Tibial artery (tissue), 4 donors: ENCODE measurements around the gene HOXD8.

Experiments
- DNase-seq, 2 donors: peaks; one replicate each; pipeline ENCODE4 v3.0.0-alpha.2; 2019
- H3K27ac ChIP-seq, 2 donors: fragments of 200-600 bp; sonication (generic) in 1 of 2; 1 replicate in 1 of 2; 2 replicates in 1 of 2; pipeline ENCODE4 v1.5.1; 2018 to 2019; ENCODE audit warnings: mild to moderate bottlenecking in 1 of 2
- H3K27me3 ChIP-seq, 2 donors: fragments of 200-600 bp; sonication (generic) in 1 of 2; one replicate each; pipeline versions ENCODE4 v1.5.1 to v1.6.0; 2016 to 2019
- H3K36me3 ChIP-seq, 3 donors: fragments of 200-600 bp; sonication (generic) in 2 of 3; one replicate each; pipeline ENCODE4 v1.5.1; 2016 to 2019; ENCODE audit warnings: mild to moderate bottlenecking in 2 of 3
- H3K4me1 ChIP-seq, 4 donors: fragments of 200-600 bp; sonication (generic) in 2 of 4; 1 replicate in 3 of 4; 2 replicates in 1 of 4; pipeline ENCODE4 v1.5.1; 2016 to 2019
- H3K4me3 ChIP-seq, 2 donors: fragments of 200-600 bp; sonication (generic) in 1 of 2; 1 replicate in 1 of 2; 2 replicates in 1 of 2; pipeline ENCODE4 v1.5.1; 2018 to 2019; ENCODE audit warnings: mild to moderate bottlenecking in 2 of 2
- H3K9me3 ChIP-seq, 3 donors: fragments of 200-600 bp; sonication (generic) in 1 of 3; one replicate each; pipeline ENCODE4 v1.5.1; 2016 to 2019
- CTCF ChIP-seq, 2 experiments: fragments of 200-600 bp in 1 of 2; fragments of 450-650 bp in 1 of 2; IDR thresholded peaks; one replicate each; pipeline ENCODE4 v1.5.1; 2017 to 2019; ENCODE audit warnings: antibody characterized with exemption in 2 of 2, mild to moderate bottlenecking in 1 of 2, moderate library complexity in 1 of 2
- intact Hi-C: fragments of 100-400 bp; cut with DNase I; formaldehyde crosslinking; loops from one replicate; pipeline ENCODE4 v1.15.0; 2023; ENCODE audit warnings: low total_unique reads

The HOXD8 gene

GRCh38 chr2:176166272-176166671, 36.8 kb downstream of the HOXD8 start:
- H3K4me1 ChIP-seq: peaks cover 0 to 29% (median 14%) of the 10 kb centered on the region in 4 donors
- no peak overlapping the region for H3K27ac ChIP-seq
- no peak for TF ChIP-seq CTCF (IDR thresholded peaks at IDR 0.05)
- H3K9me3 ChIP-seq: peaks cover 0 to 7% (median 0%) of the 10 kb centered on the region in 3 donors
- intact Hi-C loops: no loop called here
- H3K27me3 ChIP-seq: peaks cover 0 to 59% of the 10 kb centered on the region in 2 donors
- no peak for DNase-seq
- H3K36me3 ChIP-seq: no peaks in the 10 kb centered on the region
- H3K4me3 ChIP-seq: no peak overlapping the region

- Histone ChIP-seq H3K36me3 (no peaks in the 10 kb centered on the region), H3K4me1 (peaks cover 0 to 25% (median 16%) of the 10 kb centered on the region in 4 donors), H3K27me3 (peaks cover 0 to 67% of the 10 kb centered on the region in 2 donors), H3K9me3 (peaks cover 0 to 7% (median 0%) of the 10 kb centered on the region in 3 donors), H3K4me3 (no peak overlapping the region), H3K27ac (no peak overlapping the region)
- TF ChIP-seq CTCF (IDR thresholded peaks at IDR 0.05): no peak
- no peak for DNase-seq
- intact Hi-C loops: no loop called here
Observed at GRCh38 chr2:176167398-176167797, 37.9 kb downstream of the HOXD8 start.

GRCh38 chr2:176169181-176169580, 39.7 kb downstream of the HOXD8 start:
- no peak for DNase-seq
- Histone ChIP-seq H3K4me3 (no peak overlapping the region), H3K9me3 (peaks cover 0 to 6% (median 0%) of the 10 kb centered on the region in 3 donors), H3K36me3 (no peaks in the 10 kb centered on the region), H3K27ac (no peak overlapping the region), H3K27me3 (peaks cover 0 to 61% of the 10 kb centered on the region in 2 donors), H3K4me1 (peaks cover 0 to 19% (median 11%) of the 10 kb centered on the region in 4 donors)
- intact Hi-C loops: no loop called here
- no peak for TF ChIP-seq CTCF (IDR thresholded peaks at IDR 0.05)

- H3K9me3 ChIP-seq: peaks cover 0 to under 1% (median 0%) of the 10 kb centered on the region in 3 donors
- no peaks in the 10 kb centered on the region for H3K36me3 ChIP-seq
- no peak overlapping the region for H3K27ac ChIP-seq
- no peak for TF ChIP-seq CTCF (IDR thresholded peaks at IDR 0.05)
- no peak overlapping the region for H3K4me3 ChIP-seq
- peaks cover 0 to 15% (median 9%) of the 10 kb centered on the region in 4 donors for H3K4me1 ChIP-seq
- H3K27me3 ChIP-seq: peaks cover 0 to 61% of the 10 kb centered on the region in 2 donors
- intact Hi-C loops: no loop called here
- no peak for DNase-seq
Observed at GRCh38 chr2:176169711-176170110, 40.2 kb downstream of the HOXD8 start.

- Histone ChIP-seq H3K27me3 (peaks cover 0 to 61% of the 10 kb centered on the region in 2 donors), H3K36me3 (no peaks in the 10 kb centered on the region), H3K4me1 (peaks cover 0 to 7% (median 5%) of the 10 kb centered on the region in 4 donors), H3K27ac (no peak overlapping the region), H3K9me3 (no peaks in the 10 kb centered on the region), H3K4me3 (no peak overlapping the region)
- DNase-seq: no peak
- TF ChIP-seq CTCF (IDR thresholded peaks at IDR 0.05): no peak
- intact Hi-C loops: no loop called here
Observed at GRCh38 chr2:176170602-176171305, 41.2 kb downstream of the HOXD8 start.
